SK-N-SH (cell line): ENCODE data around the gene TSEN15. TPM values are rescaled to one million over a fixed set of nuclear protein-coding genes. Genes with fewer than 3 reads are reported as not detected.
A peak's percentile ranks its signal among the peaks of the same experiment; 100 is the strongest.

ENCODE experiments used
- CTCF ChIA-PET: fragments of 300-600, 350-600 bp; formaldehyde crosslinking; extraction: SDS; loops from one replicate; lab custom pipeline; 2021; lab: Yijun Ruan, JAX
- POLR2A ChIA-PET: fragments of 350-600 bp; sonication (Branson Sonifier 250); formaldehyde crosslinking; extraction: SDS; loops from one replicate; lab custom pipeline; 2020; ENCODE audit warnings: antibody characterized with exemption, inconsistent platforms; lab: Yijun Ruan, JAX
- DNase-seq: peaks from one replicate; pipeline ENCODE4 v3.0.0; 2012
- H2AFZ ChIP-seq: fragments of 200-600 bp; sonication (generic); 2 replicates; pipeline ENCODE4 v1.8.1; 2016; ENCODE audit warnings: antibody characterized with exemption, mild to moderate bottlenecking, low read depth
- H3F3A ChIP-seq: fragments of 200-600 bp; sonication (generic); replicated peaks from 2 replicates; pipeline ENCODE3; 2016; ENCODE audit warnings: antibody characterized with exemption, mild to moderate bottlenecking; ENCODE audit not compliant: insufficient read depth
- H3K27ac ChIP-seq, 2 experiments: fragments of 200-500 bp in 1 of 2; fragments of 200-600 bp in 1 of 2; sonication (Bioruptor generic) in 1 of 2; sonication (generic), shearing (Covaris generic) in 1 of 2; 2 replicates each; pipeline versions ENCODE4 v1.5.1 to v1.6.1; 2014 to 2016; ENCODE audit warnings: low read depth in 2 of 2, inconsistent platforms in 1 of 2, low read length in 1 of 2, mild to moderate bottlenecking in 1 of 2, mixed read lengths in 1 of 2
- H3K27me3 ChIP-seq: fragments of 200-600 bp; sonication (generic), shearing (Covaris generic); 2 replicates; pipeline ENCODE4 v1.6.1; 2016; ENCODE audit warnings: mixed run types; ENCODE audit not compliant: insufficient read depth
- H3K36me3 ChIP-seq, 2 experiments: fragments of 200-500 bp in 1 of 2; fragments of 200-600 bp in 1 of 2; sonication (Bioruptor generic) in 1 of 2; sonication (generic) in 1 of 2; replicated peaks in 1 of 2; 2 replicates each; pipeline versions ENCODE3 to v1.5.1; 2014 to 2016; ENCODE audit warnings: low read length in 1 of 2, mild to moderate bottlenecking in 1 of 2; ENCODE audit not compliant: insufficient read depth in 2 of 2, control insufficient read depth in 1 of 2
- H3K4me1 ChIP-seq, 2 experiments: fragments of 200-500 bp in 1 of 2; fragments of 200-600 bp in 1 of 2; sonication (Bioruptor generic) in 1 of 2; sonication (generic), shearing (Covaris generic) in 1 of 2; 2 replicates each; pipeline versions ENCODE4 v1.5.1 to v1.6.1; 2014 to 2016; ENCODE audit warnings: low read depth in 1 of 2, low read length in 1 of 2, mixed run types in 1 of 2; ENCODE audit not compliant: insufficient read depth in 2 of 2, control insufficient read depth in 1 of 2
- H3K4me2 ChIP-seq: fragments of 200-600 bp; sonication (generic), shearing (Covaris generic); 2 replicates; pipeline ENCODE4 v1.6.1; 2017; ENCODE audit warnings: mixed run types
- H3K4me3 ChIP-seq, 2 experiments: fragments of 200-500 bp in 1 of 2; fragments of 200-600 bp in 1 of 2; sonication (Bioruptor generic) in 1 of 2; sonication (generic), shearing (Covaris generic) in 1 of 2; 2 replicates each; pipeline versions ENCODE4 v1.5.1 to v1.8.1; 2014 to 2016; ENCODE audit warnings: low read depth in 2 of 2, inconsistent platforms in 1 of 2, low read length in 1 of 2, mild to moderate bottlenecking in 1 of 2, mixed read lengths in 1 of 2, moderate library complexity in 1 of 2
- H3K79me2 ChIP-seq: fragments of 200-600 bp; sonication (generic); 2 replicates; pipeline ENCODE4 v1.8.1; 2017; ENCODE audit warnings: mild to moderate bottlenecking; ENCODE audit not compliant: insufficient read depth
- H3K9ac ChIP-seq: fragments of 200-600 bp; sonication (generic); 2 replicates; pipeline ENCODE4 v1.6.1; 2017; ENCODE audit warnings: mixed run types
- H3K9me2 ChIP-seq: fragments of 200-600 bp; sonication (generic); 2 replicates; pipeline ENCODE4 v1.6.1; 2017; ENCODE audit warnings: mixed run types
- H3K9me3 ChIP-seq: fragments of 200-600 bp; sonication (generic); 2 replicates; pipeline ENCODE4 v1.6.1; 2017; ENCODE audit warnings: mixed run types, mild to moderate bottlenecking, moderate library complexity
- H4K20me1 ChIP-seq: fragments of 200-600 bp; sonication (generic); 2 replicates; pipeline ENCODE4 v1.6.1; 2017; ENCODE audit warnings: mild to moderate bottlenecking, mixed run types; ENCODE audit not compliant: insufficient read depth
- FOXJ3 ChIP-seq: sonication (generic); formaldehyde crosslinking; IDR thresholded peaks from 2 replicates; pipeline ENCODE4 v1.5.1; 2020; ENCODE audit warnings: mild to moderate bottlenecking, missing genetic modification reagents
- FOXM1 ChIP-seq: IDR thresholded peaks from 2 replicates; pipeline ENCODE4 v1.4.0; 2012; ENCODE audit warnings: low read depth, mild to moderate bottlenecking
- GATA2 ChIP-seq: sonication (generic); formaldehyde crosslinking; IDR thresholded peaks from 2 replicates; pipeline ENCODE4 v1.5.0; 2020; ENCODE audit warnings: mild to moderate bottlenecking, missing genetic modification reagents
- NFIC ChIP-seq: IDR thresholded peaks from 2 replicates; pipeline ENCODE4 v1.4.0; 2012; ENCODE audit warnings: borderline replicate concordance
- NRF1 ChIP-seq: IDR thresholded peaks from 2 replicates; pipeline ENCODE4 v1.6.1; 2012; ENCODE audit warnings: low read depth, mild to moderate bottlenecking, low read length
- TAF1 ChIP-seq: IDR thresholded peaks from 2 replicates; pipeline ENCODE4 v1.6.1; 2012; ENCODE audit warnings: low read depth, mild to moderate bottlenecking, low read length, moderate library complexity, borderline replicate concordance
- TCF12 ChIP-seq: IDR thresholded peaks from 2 replicates; pipeline ENCODE4 v1.4.0; 2012
- YY1 ChIP-seq: IDR thresholded peaks from 2 replicates; pipeline ENCODE4 v1.4.0; 2012; ENCODE audit warnings: low read depth, mild to moderate bottlenecking
- WGBS: methylation state at CpG from one replicate; pipeline ENCODE4 v1.1.6; 2017; ENCODE audit warnings: low lambda C conversion rate; 5-methylcytosine and 5-hydroxymethylcytosine counted together
- polyA plus RNA-seq, 3 experiments: library from polyadenylated mRNA; depleted of rRNA; stranded (reverse); fragments of >200 nt; gene quantifications; 2 replicates each; pipeline ENCODE4 v1.2.3, GENCODE V29; 2012
- TF ChIP-seq, protein P1 (sequence below): IDR thresholded peaks from 2 replicates; pipeline ENCODE4 v1.4.0; 2012; ENCODE audit warnings: low read depth, borderline replicate concordance

Gene TSEN15
- polyA plus RNA-seq, 1 of the 3 experiments (the other 2 are of a cell fraction), result 29.0 TPM

DNA sequence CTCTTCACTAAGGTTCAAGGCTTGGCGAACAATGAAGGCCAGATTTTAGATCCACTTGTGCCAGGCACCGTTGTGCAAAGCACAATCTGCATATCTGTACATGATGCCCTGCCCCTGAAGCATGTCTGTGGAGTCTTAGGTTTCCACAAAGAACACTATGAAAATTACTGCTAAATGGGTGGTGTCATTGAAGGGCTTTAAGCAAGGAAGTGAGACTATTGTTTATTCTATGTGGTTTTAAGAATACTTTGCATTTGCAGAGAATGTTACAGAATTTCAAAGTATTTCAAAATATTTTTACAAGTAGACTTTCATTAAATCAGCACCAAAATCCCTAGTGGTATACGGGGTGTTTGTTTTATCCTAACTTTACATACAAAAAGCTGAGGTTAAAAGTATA, 8.8 kb downstream of the TSEN15 start:
- DNase-seq, result no peak
- peaks cover 8 to 24% of the 10 kb centered on the region in 2 experiments; a peak in 2 of 4 replicates for H3K4me1 ChIP-seq
- no peak overlapping the region for H3K27ac ChIP-seq
- H4K20me1 ChIP-seq, result no peaks in the 10 kb centered on the region
- POLR2A ChIA-PET, result interaction anchor here (1.4 kb wide), 1 partner anchor 9 kb away, joined by 3 read pairs; the partner anchor contains the start of gene TSEN15
- H3K36me3 ChIP-seq, result peaks cover 43 to 57% of the 10 kb centered on the region in 2 experiments
- H3K9me3 ChIP-seq, result 0 out of 2 replicates have a peak, but pooled peaks cover 3% of the 10 kb centered on the region
- H3K9ac ChIP-seq, result no peak overlapping the region
- no peak for TF ChIP-seq GATA2 (CRISPR knock-in tag)
- no peaks in the 10 kb centered on the region for H3K27me3 ChIP-seq
- H3K9me2 ChIP-seq, result no peaks in the 10 kb centered on the region
- WGBS, result 88% methylated on average over 3 of the region's 3 CpGs
- CTCF ChIA-PET, result interaction anchor here (1.0 to 1.7 kb wide), 3 partner anchors 11 to 632 kb away, joined by 3 to 5 read pairs (median 3); no protein-coding TSS in a partner anchor
- H3K4me2 ChIP-seq, result no peak overlapping the region
- H2AFZ ChIP-seq, result no peak overlapping the region
- peaks cover 31% of the 10 kb centered on the region for H3F3A ChIP-seq
- H3K4me3 ChIP-seq, result no peak overlapping the region
- peaks cover 60% of the 10 kb centered on the region for H3K79me2 ChIP-seq

DNA sequence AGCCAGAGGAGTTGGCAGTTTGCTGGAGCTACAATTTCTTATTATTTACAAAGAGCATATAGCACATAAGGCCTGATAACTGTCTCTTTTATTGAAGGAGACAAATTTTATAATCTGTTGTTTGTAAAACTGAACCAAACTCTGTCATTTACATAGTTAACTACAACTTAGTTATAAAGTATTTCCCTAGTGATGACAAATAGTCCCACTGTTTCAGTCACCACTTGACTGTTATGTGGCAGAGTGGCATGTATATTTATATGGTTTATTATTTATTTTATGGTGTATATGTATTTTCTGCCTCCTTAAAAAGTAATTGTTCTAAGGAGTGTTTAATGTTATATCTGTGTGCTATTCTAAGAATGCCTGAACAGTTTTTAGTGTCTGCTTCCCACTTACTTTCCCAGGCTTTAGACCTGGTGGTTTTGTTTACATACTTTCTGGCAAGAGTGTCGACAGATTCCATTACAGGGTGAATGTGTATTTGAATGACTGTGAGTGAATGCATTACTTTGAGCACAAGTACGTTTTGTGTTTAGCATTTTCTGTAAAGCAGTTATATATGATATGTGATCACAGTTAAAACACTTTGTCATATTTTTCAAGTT, 10.0 kb downstream of the TSEN15 start:
- Histone ChIP-seq H3K4me1 (peaks cover 8 to 22% of the 10 kb centered on the region in 2 experiments; a peak in 2 of 4 replicates), H3F3A (peaks cover 21% of the 10 kb centered on the region), H3K4me2 (no peak overlapping the region), H3K9me2 (no peaks in the 10 kb centered on the region), H3K9ac (no peak overlapping the region), H3K27me3 (no peaks in the 10 kb centered on the region), H2AFZ (no peak overlapping the region), H3K4me3 (no peak overlapping the region), H3K79me2 (peaks cover 62% of the 10 kb centered on the region), H3K36me3 (peaks cover 35 to 62% of the 10 kb centered on the region in 2 experiments), H3K9me3 (0 out of 2 replicates have a peak, but pooled peaks cover 3% of the 10 kb centered on the region), H4K20me1 (no peaks in the 10 kb centered on the region), H3K27ac (peak overlapping the region; percentile 39 to 64; a peak in 2 of 4 replicates)
- no peak for DNase-seq
- ChIA-PET POLR2A (interaction anchor here (1.4 kb wide), 1 partner anchor 10 kb away, joined by 3 read pairs; the partner anchor contains the start of gene TSEN15), CTCF (interaction anchor here (1.1 to 1.7 kb wide), 2 partner anchors 10 to 602 kb away, joined by 3 to 5 read pairs; no protein-coding TSS in a partner anchor)
- TF ChIP-seq, protein P1, sequence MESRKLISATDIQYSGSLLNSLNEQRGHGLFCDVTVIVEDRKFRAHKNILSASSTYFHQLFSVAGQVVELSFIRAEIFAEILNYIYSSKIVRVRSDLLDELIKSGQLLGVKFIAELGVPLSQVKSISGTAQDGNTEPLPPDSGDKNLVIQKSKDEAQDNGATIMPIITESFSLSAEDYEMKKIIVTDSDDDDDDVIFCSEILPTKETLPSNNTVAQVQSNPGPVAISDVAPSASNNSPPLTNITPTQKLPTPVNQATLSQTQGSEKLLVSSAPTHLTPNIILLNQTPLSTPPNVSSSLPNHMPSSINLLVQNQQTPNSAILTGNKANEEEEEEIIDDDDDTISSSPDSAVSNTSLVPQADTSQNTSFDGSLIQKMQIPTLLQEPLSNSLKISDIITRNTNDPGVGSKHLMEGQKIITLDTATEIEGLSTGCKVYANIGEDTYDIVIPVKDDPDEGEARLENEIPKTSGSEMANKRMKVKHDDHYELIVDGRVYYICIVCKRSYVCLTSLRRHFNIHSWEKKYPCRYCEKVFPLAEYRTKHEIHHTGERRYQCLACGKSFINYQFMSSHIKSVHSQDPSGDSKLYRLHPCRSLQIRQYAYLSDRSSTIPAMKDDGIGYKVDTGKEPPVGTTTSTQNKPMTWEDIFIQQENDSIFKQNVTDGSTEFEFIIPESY, result no peak
- peak; percentile 49; the same call in 1 of the 2 replicates for TF ChIP-seq TCF12
- 75% methylated on average over 2 of the region's 2 CpGs for WGBS

DNA sequence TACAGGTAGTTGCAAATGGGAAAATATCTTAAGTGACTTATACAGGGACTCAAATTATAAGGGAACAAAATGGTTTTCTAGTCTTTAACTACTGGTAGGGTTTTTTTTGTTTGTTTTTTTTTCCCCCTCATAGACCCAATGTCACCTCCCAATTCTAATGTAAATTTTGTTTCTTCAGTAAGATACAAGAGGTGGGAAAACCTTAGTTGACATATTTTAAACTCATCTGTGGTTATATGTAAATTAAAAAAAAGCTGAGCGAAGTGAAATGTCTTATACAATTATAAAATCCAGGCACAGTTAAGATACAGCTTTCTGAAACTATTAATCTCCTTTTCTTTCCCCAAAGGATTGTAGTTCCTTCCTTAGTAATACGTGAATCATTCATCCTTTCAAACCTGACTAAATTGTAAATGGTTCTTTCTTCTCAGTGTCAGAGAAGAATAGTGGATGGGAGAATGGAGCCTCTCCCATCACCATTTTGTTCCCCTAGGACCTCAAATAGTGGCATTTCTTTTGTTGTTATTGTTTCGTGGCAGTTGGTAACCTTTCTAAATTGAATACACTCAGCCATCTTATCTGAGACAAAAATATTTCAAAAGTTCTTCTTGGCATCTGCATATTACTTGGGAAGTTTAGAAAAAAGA, 11.2 kb downstream of the TSEN15 start:
- H3F3A ChIP-seq, result peaks cover 8% of the 10 kb centered on the region
- no peak overlapping the region for H3K4me3 ChIP-seq
- H2AFZ ChIP-seq, result no peak overlapping the region
- 86% methylated on average over 3 of the region's 3 CpGs for WGBS
- ChIA-PET CTCF (interaction anchor here (0.9 to 1.3 kb wide), 3 partner anchors 13 to 601 kb away, joined by 3 to 4 read pairs (median 4); no protein-coding TSS in a partner anchor), POLR2A (no interaction called here)
- no peak for DNase-seq
- H4K20me1 ChIP-seq, result no peaks in the 10 kb centered on the region
- H3K4me2 ChIP-seq, result no peak overlapping the region
- H3K9me3 ChIP-seq, result 0 out of 2 replicates have a peak, but pooled peaks cover 3% of the 10 kb centered on the region
- peaks cover 40 to 67% of the 10 kb centered on the region in 2 experiments for H3K36me3 ChIP-seq
- no peaks in the 10 kb centered on the region for H3K27me3 ChIP-seq
- H3K27ac ChIP-seq, result no peak overlapping the region; a peak in 1 of 4 replicates
- H3K4me1 ChIP-seq, result peaks cover 6 to 17% of the 10 kb centered on the region in 2 experiments; a peak in 2 of 4 replicates
- no peak overlapping the region for H3K9ac ChIP-seq
- TF ChIP-seq NRF1, result no peak
- no peak for TF ChIP-seq FOXM1
- TF ChIP-seq FOXJ3 (CRISPR knock-in tag), result no peak
- no peak for TF ChIP-seq YY1
- no peak for TF ChIP-seq TAF1
- no peak for TF ChIP-seq NFIC
- peaks cover 62% of the 10 kb centered on the region for H3K79me2 ChIP-seq
- no peaks in the 10 kb centered on the region for H3K9me2 ChIP-seq
